ENCODE results near the gene ARFGEF2. TPM values are rescaled to one million over a fixed set of nuclear protein-coding genes. Genes with fewer than 3 reads are reported as not detected.

ARFGEF2 gene
- total and polyA plus RNA-seq, 2 of the 4 experiments (the other 2 are of a cell fraction), result 10.3 to 39.1 TPM

DNA sequence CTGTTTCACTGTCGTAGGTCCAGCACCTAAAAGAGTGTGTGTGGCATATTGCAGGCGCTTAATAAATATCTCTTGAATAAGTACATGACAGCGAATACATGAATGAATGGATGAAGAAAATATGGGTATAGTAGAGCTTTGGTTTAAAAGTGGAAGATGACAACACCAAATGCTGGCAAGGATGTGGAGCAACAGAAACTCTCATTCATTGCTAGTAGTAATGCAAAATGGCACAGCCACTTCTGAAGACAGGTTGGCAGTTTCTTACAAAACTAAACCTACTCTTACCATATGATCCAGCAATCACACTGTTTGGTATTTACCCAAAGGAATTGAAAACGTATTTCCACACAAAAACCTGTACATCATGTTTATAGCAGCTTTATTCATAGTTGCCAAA is 36.3 kb upstream of the ARFGEF2 start:
- BruUV-seq (replicated peaks), result no TSS peak
- Histone ChIP-seq H4K8ac (ENCODE audit: low read depth in 2 of 2, low read length in 2 of 2) (no peak overlapping the region), H3K27ac (ENCODE audit: insufficient read depth, low read length) (no peak overlapping the region), H2BK15ac (ENCODE audit: low read depth, low read length) (no peak overlapping the region), H4K20me1 (ENCODE audit: insufficient read depth, low read length) (no peaks in the 10 kb centered on the region), H2AK9ac (replicated peaks; ENCODE audit: low read depth, low read length, poor library complexity) (no peak overlapping the region), H3K4me3 (ENCODE audit: insufficient read depth, low read depth, low read length) (no peak overlapping the region), H3K18ac (ENCODE audit: low read depth, low read length) (no peak overlapping the region), H2AK5ac (ENCODE audit: low read depth, low read length) (no peak overlapping the region), H2AFZ (replicated peaks; ENCODE audit: low read length, poor library complexity) (no peak overlapping the region), H4K5ac (ENCODE audit: low read depth, low read length) (no peak overlapping the region), H2BK120ac (ENCODE audit: low read depth, low read length) (no peak overlapping the region), H2BK5ac (ENCODE audit: low read depth, low read length, poor library complexity, severe bottlenecking) (no peak overlapping the region), H2BK20ac (ENCODE audit: low read depth, low read length) (no peak overlapping the region), H3K79me1 (ENCODE audit: low read depth in 1 of 2, low read length in 2 of 2) (no peaks in the 10 kb centered on the region), H3K27me3 (ENCODE audit: control insufficient read depth, insufficient read depth, low read length) (peaks cover under 1% of the 10 kb centered on the region), H3K4me1 (ENCODE audit: control insufficient read depth, insufficient read depth, low read length) (no peaks in the 10 kb centered on the region), H3K36me3 (ENCODE audit: control insufficient read depth, insufficient read depth, low read length) (no peaks in the 10 kb centered on the region), H3K9me1 (ENCODE audit: insufficient read depth, low read length) (no peaks in the 10 kb centered on the region), H3K4ac (ENCODE audit: low read depth, low read length) (no peak overlapping the region), H3K4me2 (ENCODE audit: low read depth, low read length) (no peak overlapping the region), H3K14ac (replicated peaks; ENCODE audit: low read depth, low read length) (no peak overlapping the region), H3K9me3 (ENCODE audit: control insufficient read depth, insufficient read depth, low read length) (0 out of 2 replicates have a peak, but pooled peaks cover 1% of the 10 kb centered on the region), H3K56ac (ENCODE audit: extremely low read depth, insufficient read depth, low read length) (no peak overlapping the region), H3K9ac (ENCODE audit: low read depth, low read length) (no peak overlapping the region), H3K23ac (ENCODE audit: low read depth, low read length) (no peak overlapping the region), H4K91ac (ENCODE audit: insufficient read depth, low read depth, low read length) (no peak overlapping the region)
- TF ChIP-seq MAZ (IDR thresholded peaks at IDR 0.05; ENCODE audit: borderline replicate concordance, low read depth, low read length) (no peak), MAFK (IDR thresholded peaks at IDR 0.05; ENCODE audit: low read depth, low read length) (no peak), CHD1 (IDR thresholded peaks at IDR 0.05; ENCODE audit: low read depth, low read length) (no peak), RCOR1 (IDR thresholded peaks at IDR 0.05; ENCODE audit: insufficient replicate concordance, low read length) (no peak), RFX5 (IDR thresholded peaks at IDR 0.05; ENCODE audit: low read depth, low read length) (no peak), SMC3 (IDR thresholded peaks at IDR 0.05; ENCODE audit: low read depth, low read length) (no peak), BHLHE40 (IDR thresholded peaks at IDR 0.05; ENCODE audit: low read depth, low read length) (no peak), CEBPB (IDR thresholded peaks at IDR 0.05; ENCODE audit: low read depth, low read length) (no peak), NFE2L2 (IDR thresholded peaks at IDR 0.05; ENCODE audit: low read depth, low read length) (no peak), POLR2A (IDR thresholded peaks at IDR 0.05; ENCODE audit: low read depth, low read length) (no peak), RAD21 (IDR thresholded peaks at IDR 0.05; ENCODE audit: low read length) (no peak), FOS (IDR thresholded peaks at IDR 0.05; ENCODE audit: low read depth, low read length) (no peak), MXI1 (IDR thresholded peaks at IDR 0.05; ENCODE audit: borderline replicate concordance, low read depth, low read length) (no peak)
- TF ChIP-seq, protein P1, sequence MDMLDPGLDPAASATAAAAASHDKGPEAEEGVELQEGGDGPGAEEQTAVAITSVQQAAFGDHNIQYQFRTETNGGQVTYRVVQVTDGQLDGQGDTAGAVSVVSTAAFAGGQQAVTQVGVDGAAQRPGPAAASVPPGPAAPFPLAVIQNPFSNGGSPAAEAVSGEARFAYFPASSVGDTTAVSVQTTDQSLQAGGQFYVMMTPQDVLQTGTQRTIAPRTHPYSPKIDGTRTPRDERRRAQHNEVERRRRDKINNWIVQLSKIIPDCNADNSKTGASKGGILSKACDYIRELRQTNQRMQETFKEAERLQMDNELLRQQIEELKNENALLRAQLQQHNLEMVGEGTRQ (IDR thresholded peaks at IDR 0.05; ENCODE audit: low read depth, low read length), result no peak
- TF ChIP-seq, protein P2, sequence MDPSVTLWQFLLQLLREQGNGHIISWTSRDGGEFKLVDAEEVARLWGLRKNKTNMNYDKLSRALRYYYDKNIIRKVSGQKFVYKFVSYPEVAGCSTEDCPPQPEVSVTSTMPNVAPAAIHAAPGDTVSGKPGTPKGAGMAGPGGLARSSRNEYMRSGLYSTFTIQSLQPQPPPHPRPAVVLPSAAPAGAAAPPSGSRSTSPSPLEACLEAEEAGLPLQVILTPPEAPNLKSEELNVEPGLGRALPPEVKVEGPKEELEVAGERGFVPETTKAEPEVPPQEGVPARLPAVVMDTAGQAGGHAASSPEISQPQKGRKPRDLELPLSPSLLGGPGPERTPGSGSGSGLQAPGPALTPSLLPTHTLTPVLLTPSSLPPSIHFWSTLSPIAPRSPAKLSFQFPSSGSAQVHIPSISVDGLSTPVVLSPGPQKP (IDR thresholded peaks at IDR 0.05; ENCODE audit: borderline replicate concordance, low read depth, low read length), result no peak
- TF ChIP-seq, protein P3, sequence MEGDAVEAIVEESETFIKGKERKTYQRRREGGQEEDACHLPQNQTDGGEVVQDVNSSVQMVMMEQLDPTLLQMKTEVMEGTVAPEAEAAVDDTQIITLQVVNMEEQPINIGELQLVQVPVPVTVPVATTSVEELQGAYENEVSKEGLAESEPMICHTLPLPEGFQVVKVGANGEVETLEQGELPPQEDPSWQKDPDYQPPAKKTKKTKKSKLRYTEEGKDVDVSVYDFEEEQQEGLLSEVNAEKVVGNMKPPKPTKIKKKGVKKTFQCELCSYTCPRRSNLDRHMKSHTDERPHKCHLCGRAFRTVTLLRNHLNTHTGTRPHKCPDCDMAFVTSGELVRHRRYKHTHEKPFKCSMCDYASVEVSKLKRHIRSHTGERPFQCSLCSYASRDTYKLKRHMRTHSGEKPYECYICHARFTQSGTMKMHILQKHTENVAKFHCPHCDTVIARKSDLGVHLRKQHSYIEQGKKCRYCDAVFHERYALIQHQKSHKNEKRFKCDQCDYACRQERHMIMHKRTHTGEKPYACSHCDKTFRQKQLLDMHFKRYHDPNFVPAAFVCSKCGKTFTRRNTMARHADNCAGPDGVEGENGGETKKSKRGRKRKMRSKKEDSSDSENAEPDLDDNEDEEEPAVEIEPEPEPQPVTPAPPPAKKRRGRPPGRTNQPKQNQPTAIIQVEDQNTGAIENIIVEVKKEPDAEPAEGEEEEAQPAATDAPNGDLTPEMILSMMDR (conservative IDR thresholded peaks at IDR 0.05; ENCODE audit: low read depth, low read length), result no peak
- ChIA-PET CTCF (no interaction called here), POLR2A (ENCODE audit: unreplicated experiment) (no interaction called here)
- whole genome bisulfite sequencing, 2 experiments (ENCODE audit: extremely low coverage in 2 of 2, insufficient read length in 1 of 2), result 93% methylated on average over 2 of the region's 4 CpGs; no CpG with 5 or more reads in 1 of the 2 experiments
- intact Hi-C loops (cut with micrococcal nuclease) (no loop called here), dilution Hi-C loops (cut with HindIII; ENCODE audit: low sequenced_read_pairs, unreplicated experiment) (no loop called here), in situ Hi-C loops (cut with MboI; ENCODE audit: low sequenced_read_pairs) (loop anchor here (25.0 kb wide), 1 partner anchor 98 kb away; no protein-coding TSS in a partner anchor)
- DNase-seq, result no peak
- ATAC-seq (ENCODE audit: low read depth), result no peak

Measured in IMR-90 (cell line).